Measurements from ENCODE around the gene CLC.
"Not testable (repeated sequence)": the region's sequence is repeated elsewhere in the genome, so short reads cannot be mapped to it uniquely, and the experiment has no call there.

Gene CLC

DNA sequence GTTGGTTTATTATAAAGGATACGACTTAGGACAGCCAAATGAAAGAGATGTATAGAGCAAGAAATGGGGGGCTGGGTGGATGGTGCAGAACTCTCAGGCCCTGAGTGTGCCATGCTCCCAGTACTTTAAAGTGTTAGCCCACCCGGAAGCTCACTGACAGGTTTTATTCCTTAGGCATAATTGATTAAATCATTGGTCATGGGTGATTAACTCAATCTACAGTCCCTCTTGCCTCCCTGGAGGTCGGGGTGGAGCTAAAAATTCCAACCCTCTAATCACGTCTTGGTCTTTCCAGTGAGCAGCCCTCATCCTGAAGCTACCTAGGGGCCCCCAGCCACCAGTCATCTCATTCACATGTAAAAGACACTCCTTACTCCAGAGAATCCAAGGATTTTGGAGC, 31.0 kb upstream of the CLC start:
- H3K4me1 ChIP-seq (ENCODE audit: insufficient read depth, low read length, poor library complexity, severe bottlenecking) = no peaks in the 10 kb centered on the region
- TF ChIP-seq CTCF (conservative IDR thresholded peaks at IDR 0.05; ENCODE audit: low read length) (no peak), EZH2phosphoT487 (IDR thresholded peaks at IDR 0.05; ENCODE audit: borderline replicate concordance) (no peak)
- H2AFZ ChIP-seq (ENCODE audit: low read length) = no peak overlapping the region
- H3K36me3 ChIP-seq (ENCODE audit: insufficient read depth, low read length) = no peaks in the 10 kb centered on the region
- H3F3A ChIP-seq (ENCODE audit: low read depth) = no peaks in the 10 kb centered on the region
- H3K9me3 ChIP-seq (ENCODE audit: insufficient read depth, low read depth, low read length) = no peaks in the 10 kb centered on the region
- H3K4me3 ChIP-seq (ENCODE audit: low read length, poor library complexity, severe bottlenecking) = no peak overlapping the region
- H3K9me2 ChIP-seq (replicated peaks; ENCODE audit: low read depth, low read length) = no peaks in the 10 kb centered on the region
- no peak overlapping the region for H3K4me2 ChIP-seq (ENCODE audit: low read depth, low read length, poor library complexity, severe bottlenecking)
- H3K9ac ChIP-seq (ENCODE audit: low read depth, low read length, poor library complexity, severe bottlenecking) = no peak overlapping the region
- no peaks in the 10 kb centered on the region for H3K27me3 ChIP-seq (ENCODE audit: insufficient read depth, low read length, poor library complexity, severe bottlenecking)
- no peaks in the 10 kb centered on the region for H4K20me1 ChIP-seq (ENCODE audit: insufficient read depth, low read length, poor library complexity, severe bottlenecking)
- no peaks in the 10 kb centered on the region for H3K79me2 ChIP-seq (ENCODE audit: insufficient read depth, low read length)

- no peaks in the 10 kb centered on the region for H3K4me1 ChIP-seq (ENCODE audit: insufficient read depth, low read length, poor library complexity, severe bottlenecking)
- no peaks in the 10 kb centered on the region for H3K9me2 ChIP-seq (replicated peaks; ENCODE audit: low read depth, low read length)
- H3K79me2 ChIP-seq (ENCODE audit: insufficient read depth, low read length) = no peaks in the 10 kb centered on the region
- no peak overlapping the region for H3K9ac ChIP-seq (ENCODE audit: low read depth, low read length, poor library complexity, severe bottlenecking)
- H3K9me3 ChIP-seq (ENCODE audit: insufficient read depth, low read depth, low read length) = no peaks in the 10 kb centered on the region
- no peaks in the 10 kb centered on the region for H3K27me3 ChIP-seq (ENCODE audit: insufficient read depth, low read length, poor library complexity, severe bottlenecking)
- H3K4me3 ChIP-seq (ENCODE audit: low read length, poor library complexity, severe bottlenecking) = no peak overlapping the region
- no peak overlapping the region for H3K4me2 ChIP-seq (ENCODE audit: low read depth, low read length, poor library complexity, severe bottlenecking)
- no peaks in the 10 kb centered on the region for H3F3A ChIP-seq (ENCODE audit: low read depth)
- no peak for TF ChIP-seq EZH2phosphoT487 (IDR thresholded peaks at IDR 0.05; ENCODE audit: borderline replicate concordance)
- TF ChIP-seq CTCF (conservative IDR thresholded peaks at IDR 0.05; ENCODE audit: low read length) = no peak
- H3K36me3 ChIP-seq (ENCODE audit: insufficient read depth, low read length) = no peaks in the 10 kb centered on the region
- no peak overlapping the region for H2AFZ ChIP-seq (ENCODE audit: low read length)
- no peaks in the 10 kb centered on the region for H4K20me1 ChIP-seq (ENCODE audit: insufficient read depth, low read length, poor library complexity, severe bottlenecking)
Measured at GRCh38 chr19:39768334-39768733, 30.5 kb upstream of the CLC start.

DNA sequence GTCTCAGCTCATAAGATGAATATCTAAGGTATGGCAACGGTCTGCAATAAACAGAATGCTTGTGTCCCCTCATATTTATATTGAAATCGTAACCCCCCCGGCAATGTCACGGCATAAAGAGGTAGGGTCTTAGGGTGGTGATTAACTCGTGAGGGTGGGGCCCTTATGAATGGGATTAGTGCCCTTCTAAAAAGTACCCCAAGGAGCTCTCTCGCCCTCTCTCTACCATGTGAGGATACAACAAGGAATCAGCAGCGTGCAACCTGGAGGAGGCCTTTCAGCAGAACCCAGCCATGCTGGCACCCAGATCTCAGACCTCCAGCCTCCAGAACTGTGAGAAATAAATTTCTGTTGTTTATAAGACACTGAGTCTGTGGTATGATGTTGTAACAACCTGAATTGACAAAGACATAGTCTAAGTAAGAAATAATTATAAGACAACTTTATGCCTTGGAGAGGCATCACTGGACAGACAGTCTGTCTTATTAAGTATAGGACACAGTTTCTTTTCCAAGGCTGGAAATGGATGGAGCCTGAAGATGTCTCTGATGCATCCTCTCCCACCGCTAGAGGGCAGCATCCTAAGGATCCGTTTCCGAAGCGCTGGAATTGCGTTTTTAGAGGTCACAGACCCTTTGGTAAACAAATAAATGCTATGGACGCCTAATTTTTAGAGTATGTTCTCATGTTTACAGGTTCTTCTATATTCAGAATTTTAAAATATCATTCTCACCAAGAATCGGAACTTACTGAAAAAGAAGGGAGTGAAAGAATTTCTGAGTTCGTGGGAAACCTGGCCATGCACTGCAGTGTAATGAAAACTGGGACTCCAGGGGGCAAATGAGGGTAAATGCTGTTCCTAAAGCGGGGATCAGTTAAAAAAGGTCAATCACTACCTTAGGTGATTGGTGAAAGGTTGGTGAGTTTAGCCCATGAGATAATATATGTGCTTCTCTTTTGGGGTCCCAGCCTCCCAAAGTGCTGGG, 27.6 kb upstream of the CLC start:
- no peaks in the 10 kb centered on the region for H3K36me3 ChIP-seq (ENCODE audit: insufficient read depth, low read length)
- H3K4me3 ChIP-seq (ENCODE audit: low read length, poor library complexity, severe bottlenecking) = no peak overlapping the region
- H3K27me3 ChIP-seq (ENCODE audit: insufficient read depth, low read length, poor library complexity, severe bottlenecking) = no peaks in the 10 kb centered on the region
- no peaks in the 10 kb centered on the region for H4K20me1 ChIP-seq (ENCODE audit: insufficient read depth, low read length, poor library complexity, severe bottlenecking)
- TF ChIP-seq EZH2phosphoT487 (IDR thresholded peaks at IDR 0.05; ENCODE audit: borderline replicate concordance) = no peak
- TF ChIP-seq CTCF (conservative IDR thresholded peaks at IDR 0.05; ENCODE audit: low read length) = peak; percentile 81
- H2AFZ ChIP-seq (ENCODE audit: low read length) = no peak overlapping the region
- no peaks in the 10 kb centered on the region for H3K9me2 ChIP-seq (replicated peaks; ENCODE audit: low read depth, low read length)
- no peaks in the 10 kb centered on the region for H3K4me1 ChIP-seq (ENCODE audit: insufficient read depth, low read length, poor library complexity, severe bottlenecking)
- H3K79me2 ChIP-seq (ENCODE audit: insufficient read depth, low read length) = no peaks in the 10 kb centered on the region
- no peak overlapping the region for H3K4me2 ChIP-seq (ENCODE audit: low read depth, low read length, poor library complexity, severe bottlenecking)
- no peaks in the 10 kb centered on the region for H3K9me3 ChIP-seq (ENCODE audit: insufficient read depth, low read depth, low read length)
- H3F3A ChIP-seq (ENCODE audit: low read depth) = no peaks in the 10 kb centered on the region
- H3K9ac ChIP-seq (ENCODE audit: low read depth, low read length, poor library complexity, severe bottlenecking) = no peak overlapping the region

DNA sequence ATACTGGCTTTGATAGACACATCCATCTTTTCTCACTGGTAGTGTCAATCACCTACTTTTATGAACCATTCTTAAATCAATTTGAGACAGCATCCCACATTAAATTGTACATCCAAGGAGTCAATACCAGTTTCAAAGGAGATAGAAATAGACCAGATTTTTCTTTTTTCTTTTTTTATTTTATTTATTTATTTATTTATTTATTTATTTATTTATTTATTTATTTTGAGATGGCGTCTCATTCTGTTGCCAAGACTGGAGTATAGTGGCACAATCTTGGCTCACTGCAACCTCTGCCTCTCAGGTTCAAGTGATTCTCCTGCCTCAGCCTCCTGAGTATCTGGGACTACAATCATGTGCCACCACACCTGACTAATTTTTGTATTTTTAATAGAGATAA, 24.0 kb upstream of the CLC start:
- H4K20me1 ChIP-seq (ENCODE audit: insufficient read depth, low read length, poor library complexity, severe bottlenecking); H2AFZ ChIP-seq (ENCODE audit: low read length); H3K36me3 ChIP-seq (ENCODE audit: insufficient read depth, low read length); H3K4me2 ChIP-seq (ENCODE audit: low read depth, low read length, poor library complexity, severe bottlenecking); H3K9me3 ChIP-seq (ENCODE audit: insufficient read depth, low read depth, low read length); H3K9me2 ChIP-seq (replicated peaks; ENCODE audit: low read depth, low read length); H3K9ac ChIP-seq (ENCODE audit: low read depth, low read length, poor library complexity, severe bottlenecking); H3K27me3 ChIP-seq (ENCODE audit: insufficient read depth, low read length, poor library complexity, severe bottlenecking); H3K4me1 ChIP-seq (ENCODE audit: insufficient read depth, low read length, poor library complexity, severe bottlenecking); H3F3A ChIP-seq (ENCODE audit: low read depth); H3K79me2 ChIP-seq (ENCODE audit: insufficient read depth, low read length); H3K4me3 ChIP-seq (ENCODE audit: low read length, poor library complexity, severe bottlenecking): not testable (repeated sequence)

Data from Loucy (cell line).